ENCODE data around the gene F2R. TPM values are rescaled to one million over a fixed set of nuclear protein-coding genes. Genes with fewer than 3 reads are reported as not detected.

Gene F2R
- total and polyA plus RNA-seq, 2 of the 8 experiments (the other 6 are each of a cell fraction or from before 2014, with no cell fraction given), result 23.8 to 29.1 TPM

GRCh38 chr5:76747706-76748105 lies 31.8 kb downstream of the F2R start:
- Histone ChIP-seq H2AFZ (ENCODE audit: low read length) (no peak overlapping the region), H4K8ac (ENCODE audit: extremely low read depth, insufficient read depth, low read length) (no peak overlapping the region), H3K27me3 (replicated peaks in 1 of 4; ENCODE audit: control insufficient read depth in 3 of 4, extremely low read depth in 1 of 4, insufficient read depth in 3 of 4, low read length in 3 of 4) (no peaks in the 10 kb centered on the region), H3K4me1 (replicated peaks in 1 of 4; ENCODE audit: control insufficient read depth in 3 of 4, insufficient read depth in 4 of 4, low read length in 3 of 4) (no peaks in the 10 kb centered on the region), H3K4me2 (ENCODE audit: insufficient read depth in 1 of 2, low read depth in 2 of 2, low read length in 2 of 2) (no peak overlapping the region), H2BK20ac (ENCODE audit: low read length) (no peak overlapping the region), H4K91ac (replicated peaks; ENCODE audit: insufficient read length, low read length) (no peak overlapping the region), H3K27ac (ENCODE audit: low read depth, low read length) (no peak overlapping the region), H3K23ac (ENCODE audit: insufficient read length) (no peak overlapping the region), H3K14ac (ENCODE audit: insufficient read length) (no peak overlapping the region), H2BK120ac (replicated peaks; ENCODE audit: low read depth, low read length) (no peak overlapping the region), H4K5ac (ENCODE audit: insufficient read length, low read depth, low read length) (no peak overlapping the region), H3K9me3 (ENCODE audit: insufficient read depth in 2 of 2, low read depth in 1 of 2, low read length in 1 of 2) (no peaks in the 10 kb centered on the region), H2BK15ac (ENCODE audit: low read length) (no peak overlapping the region), H3K79me1 (ENCODE audit: low read depth, low read length) (no peaks in the 10 kb centered on the region), H3K9ac (replicated peaks in 1 of 4; ENCODE audit: extremely low read depth in 1 of 4, low read depth in 3 of 4, low read length in 3 of 4) (no peak overlapping the region), H2BK12ac (ENCODE audit: low read depth, low read length) (no peak overlapping the region), H3K18ac (ENCODE audit: extremely low read depth, low read length) (no peak overlapping the region), H3K23me2 (ENCODE audit: low read depth, low read length) (no peaks in the 10 kb centered on the region; the same call in 1 of the 2 replicates), H3K56ac (replicated peaks; ENCODE audit: insufficient read length, low read depth, low read length) (no peak overlapping the region), H4K20me1 (replicated peaks in 1 of 2; ENCODE audit: control insufficient read depth in 1 of 2, insufficient read depth in 2 of 2, low read length in 2 of 2) (no peaks in the 10 kb centered on the region), H3K4ac (replicated peaks; ENCODE audit: insufficient read length, low read depth, low read length) (no peak overlapping the region), H3K79me2 (ENCODE audit: control insufficient read depth in 1 of 2, insufficient read depth in 2 of 2, low read length in 2 of 2) (no peaks in the 10 kb centered on the region), H3K4me3 (ENCODE audit: extremely low read depth in 1 of 4, insufficient read depth in 2 of 4, low read depth in 3 of 4, low read length in 4 of 4) (no peak overlapping the region), H2AK5ac (ENCODE audit: low read depth, low read length) (no peak overlapping the region), H3K36me3 (ENCODE audit: control insufficient read depth in 2 of 4, insufficient read depth in 4 of 4, low read length in 3 of 4) (no peaks in the 10 kb centered on the region), H2BK5ac (ENCODE audit: low read depth, low read length) (no peak overlapping the region)
- POLR2A ChIA-PET (ENCODE audit: partially characterized antibody), result interaction anchor here (1.0 kb wide), 1 partner anchor 11 kb away, joined by 3 read pairs; no protein-coding TSS in a partner anchor
- FAIRE-seq (no peak), DNase-seq (ENCODE audit: low read depth in 1 of 2, low spot score in 2 of 2) (no peak)
- WGBS, 2 experiments (ENCODE audit: extremely low coverage in 1 of 2, insufficient coverage in 1 of 2, insufficient read length in 1 of 2, insufficient replicate concordance in 2 of 2, low coverage in 1 of 2, low lambda C conversion rate in 2 of 2, missing lambda C conversion rate in 1 of 2), result 92% methylated on average over 13 of the region's 13 CpGs; no CpG with 5 or more reads in 1 of the 2 experiments
- TF ChIP-seq SIX5 (IDR thresholded peaks at IDR 0.05; ENCODE audit: low read depth, low read length) (no peak), RAD21 (IDR thresholded peaks at IDR 0.05 in 1 of 2, conservative IDR thresholded peaks at IDR 0.05 in 1 of 2; ENCODE audit: low read depth in 2 of 2, low read length in 2 of 2) (no peak; a peak in 1 of 4 replicates), CHD2 (IDR thresholded peaks at IDR 0.05; ENCODE audit: low read length) (no peak), YY1 (IDR thresholded peaks at IDR 0.05; ENCODE audit: low read depth, low read length) (no peak), CBX8 (IDR thresholded peaks at IDR 0.05; ENCODE audit: borderline replicate concordance, low read depth, low read length) (no peak), KDM5A (IDR thresholded peaks at IDR 0.05; ENCODE audit: low read length) (no peak), EGR1 (IDR thresholded peaks at IDR 0.05; ENCODE audit: borderline replicate concordance, low read depth, low read length) (no peak), KDM4A (IDR thresholded peaks at IDR 0.05; ENCODE audit: low read depth, low read length, severe bottlenecking) (no peak), EZH2 (IDR thresholded peaks at IDR 0.05; ENCODE audit: low read depth, low read length, severe bottlenecking) (no peak)
- CTCF ChIA-PET (ENCODE audit: partially characterized antibody), result interaction anchor here (0.6 to 1.7 kb wide), 7 partner anchors 10 to 121 kb away, joined by 3 to 6 read pairs (median 3); no protein-coding TSS in a partner anchor

Data from H1 (cell line).